Measurements from ENCODE around the gene PSMD2.
A peak's percentile ranks its signal among the peaks of the same experiment; 100 is the strongest.
"Not testable (repeated sequence)": the region's sequence is repeated elsewhere in the genome, so short reads cannot be mapped to it uniquely, and the experiment has no call there.

The PSMD2 gene

DNA sequence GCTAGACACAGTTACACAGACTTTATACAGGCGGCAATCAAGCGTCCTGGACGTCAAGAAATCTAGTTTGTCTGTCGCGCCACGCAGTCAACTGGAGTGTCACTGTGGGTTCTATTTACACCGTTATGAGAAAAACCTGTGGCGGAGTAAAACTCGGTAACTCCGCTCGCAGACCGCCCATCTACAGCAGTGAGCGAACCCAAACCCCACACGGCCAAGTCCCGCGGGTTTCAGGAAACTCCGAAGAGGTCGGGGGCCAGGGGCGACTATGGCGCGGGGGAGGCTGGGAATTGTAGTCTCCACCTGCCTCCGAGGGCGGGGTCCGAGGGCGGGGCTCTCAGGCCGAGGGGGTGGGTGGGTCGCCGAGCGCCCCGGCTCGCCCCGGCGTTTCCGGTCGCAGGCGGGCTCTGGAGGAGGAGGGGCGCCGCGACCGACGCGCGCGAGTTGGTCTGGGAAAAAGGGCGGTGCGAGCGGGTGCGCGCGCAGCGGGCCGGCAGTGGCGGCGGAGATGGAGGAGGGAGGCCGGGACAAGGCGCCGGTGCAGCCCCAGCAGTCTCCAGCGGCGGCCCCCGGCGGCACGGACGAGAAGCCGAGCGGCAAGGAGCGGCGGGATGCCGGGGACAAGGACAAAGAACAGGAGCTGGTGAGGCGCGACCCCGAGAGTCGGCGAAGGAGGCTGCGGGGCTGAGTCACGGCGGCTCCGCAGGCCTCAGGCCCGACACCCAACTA lies at the start of gene PSMD2:
TSS of gene PSMD2 (plus strand) at position 483 of the 729 bp plus-strand sequence. CDS start at position 509, 26 bp downstream.
- peak; percentile 98 for DNase-seq (ENCODE audit: low read depth)

DNA sequence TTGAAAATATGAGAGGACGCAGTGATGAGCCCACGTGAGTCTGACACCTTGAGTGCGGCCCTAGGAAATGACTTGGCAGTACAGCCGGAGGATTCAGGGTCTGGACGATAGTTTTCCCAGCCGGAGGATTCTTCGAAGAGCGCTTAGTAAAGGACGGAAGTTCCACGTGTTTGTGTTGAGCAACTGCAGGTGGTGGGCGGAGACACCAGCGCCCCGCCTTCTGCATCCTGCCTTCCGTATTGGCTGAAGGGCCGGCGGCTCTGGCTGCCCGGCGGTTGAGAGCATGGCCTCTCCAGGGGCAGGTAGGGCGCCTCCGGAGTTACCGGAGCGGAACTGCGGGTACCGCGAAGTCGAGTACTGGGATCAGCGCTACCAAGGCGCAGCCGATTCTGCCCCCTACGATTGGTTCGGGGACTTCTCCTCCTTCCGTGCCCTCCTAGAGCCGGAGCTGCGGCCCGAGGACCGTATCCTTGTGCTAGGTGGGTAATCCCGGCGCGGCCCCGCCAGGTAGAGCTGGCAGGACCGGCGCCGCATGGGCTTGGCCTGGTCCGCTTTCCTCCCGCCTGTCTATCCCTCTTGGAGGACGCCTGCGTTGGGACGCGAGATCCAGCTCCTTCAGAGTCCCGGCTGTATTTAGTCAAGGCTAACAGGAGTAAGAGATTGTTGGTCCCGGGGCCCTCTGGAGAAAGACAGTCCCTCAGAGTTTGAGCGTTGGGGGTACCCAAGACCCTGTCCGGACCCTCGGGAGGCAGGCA lies 49.5 kb upstream of the PSMD2 start, which contains the start of gene EEF1AKMT4:
TSS of gene EEF1AKMT4 (plus strand) at position 261 of the 755 bp plus-strand sequence. CDS start at position 284, 23 bp downstream.
- DNase-seq (ENCODE audit: low read depth): peak; percentile 93

- peak; percentile 88 for DNase-seq (ENCODE audit: low read depth)
Measured at GRCh38 chr3:184250167-184250828, 48.7 kb upstream of the PSMD2 start.

- no peak for DNase-seq (ENCODE audit: low read depth)
Measured at GRCh38 chr3:184255291-184256039, 43.6 kb upstream of the PSMD2 start.

- no peak for DNase-seq (ENCODE audit: low read depth)
Measured at GRCh38 chr3:184257083-184257915, 41.7 kb upstream of the PSMD2 start.

DNA sequence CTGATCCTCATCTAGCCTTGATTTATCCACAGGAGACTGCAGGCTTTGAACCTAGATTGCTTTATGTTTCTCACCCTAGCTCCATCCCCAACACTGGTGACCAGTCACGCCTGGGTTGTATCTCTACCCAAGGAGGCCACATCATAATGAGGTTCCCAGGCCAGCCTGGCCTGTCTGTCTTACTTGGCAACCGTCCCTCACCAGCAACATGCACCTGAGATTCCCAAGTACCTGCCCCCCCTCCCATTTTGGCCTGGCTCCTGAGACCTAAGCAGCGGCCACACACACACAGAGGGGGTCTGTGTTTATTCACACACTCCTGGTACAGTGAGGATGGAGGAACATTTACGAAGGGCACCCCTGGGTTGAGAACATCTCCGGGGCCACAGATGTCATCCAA lies 40.1 kb upstream of the PSMD2 start:
- DNase-seq (ENCODE audit: low read depth): no peak

DNA sequence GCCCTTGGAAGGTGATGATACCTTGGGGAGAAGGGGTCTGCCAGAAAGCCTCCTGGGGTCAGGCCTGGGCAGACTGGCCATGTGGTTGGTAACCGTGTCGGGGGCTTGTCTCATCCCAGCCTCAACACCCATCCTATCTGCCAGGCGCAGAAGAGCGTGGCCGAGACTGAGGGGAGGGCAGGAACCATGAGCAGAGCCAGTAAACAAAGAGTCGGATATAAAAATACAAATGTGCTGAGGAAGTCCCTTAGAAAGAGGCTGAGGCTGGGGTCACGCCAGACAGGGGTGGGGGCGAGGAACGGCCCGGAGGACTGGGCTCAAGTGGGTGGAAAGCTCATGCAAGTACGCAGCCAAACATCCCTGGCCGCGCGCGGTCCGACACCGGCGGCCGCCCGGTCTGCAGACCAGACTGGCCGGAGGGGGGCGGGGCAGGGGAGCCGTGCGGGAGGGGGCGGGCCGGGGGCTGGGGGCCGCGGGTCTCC lies 39.6 kb upstream of the PSMD2 start:
- DNase-seq (ENCODE audit: low read depth): no peak

DNA sequence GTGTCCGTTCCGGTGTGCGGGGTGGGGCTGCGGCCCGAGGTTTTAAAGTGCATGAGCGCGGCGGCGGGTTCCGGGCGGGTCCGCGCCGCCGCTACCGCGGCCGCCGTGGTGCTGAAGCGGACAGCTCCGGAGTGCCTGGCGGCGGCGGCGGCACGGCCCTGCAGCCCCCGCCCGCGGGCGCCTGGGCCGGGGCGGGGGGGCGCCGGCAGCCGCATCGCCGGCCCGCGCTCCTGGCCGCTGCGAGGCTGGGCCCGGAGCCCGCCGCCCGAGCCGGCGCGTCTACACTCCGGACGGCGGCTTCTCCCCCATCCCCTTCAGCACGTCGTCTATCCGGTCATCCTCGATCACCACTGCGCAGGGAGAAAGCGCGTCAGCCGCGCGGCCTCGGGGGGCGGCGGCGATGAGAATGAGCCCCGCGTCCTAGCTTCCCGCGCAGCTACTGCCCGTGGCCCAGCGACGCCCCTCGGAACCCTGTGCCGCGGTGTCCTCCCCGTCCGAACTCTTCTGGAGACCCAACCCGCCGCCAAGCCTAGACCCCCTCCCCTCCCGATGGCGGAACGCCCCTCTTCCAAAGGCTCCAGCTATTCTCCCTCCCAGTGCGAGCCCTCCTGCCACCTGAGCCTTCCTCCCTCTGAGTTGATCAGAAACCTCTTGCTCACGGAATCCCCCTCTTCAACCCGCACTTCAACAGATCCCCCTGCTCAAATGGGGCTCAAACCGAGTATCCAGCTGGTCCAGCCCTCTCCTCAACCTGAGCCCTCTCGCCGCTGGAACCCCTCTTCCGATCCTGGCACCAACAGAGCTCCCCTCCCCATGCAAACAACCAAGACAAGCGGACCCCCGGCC lies 38.9 kb upstream of the PSMD2 start:
- no peak for DNase-seq (ENCODE audit: low read depth)

GRCh38 chr3:184260724-184261269 lies 38.2 kb upstream of the PSMD2 start:
- DNase-seq (ENCODE audit: low read depth): no peak

DNA sequence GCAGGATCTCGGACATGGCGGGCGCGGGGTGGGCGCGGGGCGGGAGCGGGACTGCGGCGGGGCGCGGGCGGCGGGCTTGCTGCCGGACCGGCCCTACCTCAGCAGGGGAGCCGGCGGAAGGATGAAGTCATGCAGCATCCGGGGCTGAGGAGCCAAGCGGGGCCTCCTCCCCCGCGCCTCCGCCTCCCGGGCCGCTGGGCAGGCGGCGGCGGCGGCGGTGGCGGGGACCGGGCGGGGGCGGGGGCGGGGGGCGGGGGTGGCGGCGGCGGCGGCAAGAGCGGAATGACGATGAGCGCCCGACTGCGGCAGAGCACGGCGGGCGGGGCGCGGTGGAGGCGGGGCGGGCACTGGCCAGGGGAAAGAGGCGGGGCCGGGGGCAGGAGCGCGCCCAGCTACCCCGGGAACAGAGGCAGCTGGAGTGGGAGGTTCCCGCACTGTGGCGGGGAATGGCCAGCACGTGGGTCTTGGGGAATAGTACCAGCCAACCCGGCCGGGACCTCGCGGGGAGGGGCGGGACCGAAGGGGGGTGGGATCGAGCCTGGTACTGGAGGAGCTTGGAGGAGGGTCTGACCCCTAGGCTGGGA lies 37.7 kb upstream of the PSMD2 start, which contains the start of gene CAMK2N2:
TSS of gene CAMK2N2 (minus strand) at position 284 of the 584 bp plus-strand sequence. CDS start at position 16, 268 bp downstream.
- DNase-seq (ENCODE audit: low read depth): peak; percentile 36

GRCh38 chr3:184261854-184262763 lies 36.9 kb upstream of the PSMD2 start:
- no peak for DNase-seq (ENCODE audit: low read depth)

DNA sequence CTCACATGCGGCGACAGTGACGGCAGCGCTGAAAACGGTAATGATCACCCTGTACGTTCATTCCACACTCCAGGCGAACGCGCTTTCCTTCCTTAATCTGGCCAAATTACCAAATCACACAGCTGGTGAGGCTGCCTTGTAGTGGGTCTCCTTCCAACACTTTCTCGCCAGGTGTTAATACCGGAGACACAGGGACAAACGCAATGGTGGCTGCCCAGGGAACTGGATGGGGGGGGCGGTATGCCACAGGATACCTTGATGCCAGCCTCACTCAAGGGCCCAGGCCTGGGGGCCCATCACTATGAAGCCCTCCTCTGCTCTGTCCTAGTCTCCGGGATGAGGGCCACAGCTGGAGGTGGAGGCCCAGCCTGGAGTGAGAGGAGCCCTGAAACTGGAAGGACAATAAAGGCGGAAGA lies 36.3 kb upstream of the PSMD2 start:
- DNase-seq (ENCODE audit: low read depth): no peak

- not testable (repeated sequence) for DNase-seq (ENCODE audit: low read depth)
Measured at GRCh38 chr3:184267249-184267648, 31.8 kb upstream of the PSMD2 start.

GRCh38 chr3:184272269-184272668 lies 26.8 kb upstream of the PSMD2 start:
- DNase-seq (ENCODE audit: low read depth): no peak

DNA sequence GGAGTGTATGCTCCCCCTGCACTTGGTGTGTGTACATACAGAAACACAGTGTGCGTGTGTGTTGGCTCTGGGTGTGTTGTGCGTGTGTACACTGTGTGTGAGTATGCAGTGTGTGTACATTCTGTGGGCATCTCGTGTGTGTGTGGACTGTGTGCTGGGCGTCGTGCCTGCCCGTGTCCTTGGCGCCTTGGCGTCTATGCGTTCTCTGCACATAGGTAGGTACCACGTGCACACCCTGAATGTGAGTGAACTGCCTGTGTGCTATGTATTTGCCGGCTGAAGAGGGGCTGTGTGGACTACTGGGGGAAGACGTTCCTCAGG lies 23.7 kb upstream of the PSMD2 start:
- DNase-seq (ENCODE audit: low read depth): no peak

- no peak for DNase-seq (ENCODE audit: low read depth)
Measured at GRCh38 chr3:184275961-184276910, 22.8 kb upstream of the PSMD2 start, which contains the start of gene ECE2. Gene ECE2 (plus strand): TSS chr3:184276022. CDS start chr3:184276154, 132 bp downstream.

GRCh38 chr3:184277366-184277765 lies 21.7 kb upstream of the PSMD2 start:
- DNase-seq (ENCODE audit: low read depth): no peak
